Measurements from ENCODE around the gene PGA5.
"Not testable (repeated sequence)": the region's sequence is repeated elsewhere in the genome, so short reads cannot be mapped to it uniquely, and the experiment has no call there.

The PGA5 gene

GRCh38 chr11:61240875-61241274 lies at the start of gene PGA5:
TSS of gene PGA5 (plus strand) at chr11:61241175. CDS start at chr11:61241227, 52 bp downstream.
- not testable (repeated sequence) for DNase-seq (ENCODE audit: low spot score)

- DNase-seq (ENCODE audit: low spot score): no peak
Observed at GRCh38 chr11:61193596-61193995, 47.4 kb upstream of the PGA5 start.

GRCh38 chr11:61194169-61194671 lies 46.8 kb upstream of the PGA5 start:
- DNase-seq (ENCODE audit: low spot score): no peak

- DNase-seq (ENCODE audit: low spot score): no peak
Observed at GRCh38 chr11:61194981-61195695, 45.8 kb upstream of the PGA5 start.

- DNase-seq (ENCODE audit: low spot score): no peak
Observed at GRCh38 chr11:61195719-61196118, 45.3 kb upstream of the PGA5 start.

- no peak for DNase-seq (ENCODE audit: low spot score)
Observed at GRCh38 chr11:61198361-61198760, 42.6 kb upstream of the PGA5 start.

GRCh38 chr11:61198948-61199523 lies 41.9 kb upstream of the PGA5 start:
- no peak for DNase-seq (ENCODE audit: low spot score)

GRCh38 chr11:61201476-61201875 lies 39.5 kb upstream of the PGA5 start:
- no peak for DNase-seq (ENCODE audit: low spot score)

- not testable (repeated sequence) for DNase-seq (ENCODE audit: low spot score)
Observed at GRCh38 chr11:61202950-61203746, 37.8 kb upstream of the PGA5 start, which contains the start of gene PGA3. TSS of gene PGA3 (plus strand) at chr11:61203515. CDS start at chr11:61203565, 50 bp downstream.

GRCh38 chr11:61203873-61204272 lies 37.1 kb upstream of the PGA5 start:
- DNase-seq (ENCODE audit: low spot score): not testable (repeated sequence)

- DNase-seq (ENCODE audit: low spot score): not testable (repeated sequence)
Observed at GRCh38 chr11:61204502-61205059, 36.4 kb upstream of the PGA5 start.

- not testable (repeated sequence) for DNase-seq (ENCODE audit: low spot score)
Observed at GRCh38 chr11:61207636-61208310, 33.2 kb upstream of the PGA5 start.

GRCh38 chr11:61210629-61211028 lies 30.3 kb upstream of the PGA5 start:
- not testable (repeated sequence) for DNase-seq (ENCODE audit: low spot score)

- not testable (repeated sequence) for DNase-seq (ENCODE audit: low spot score)
Observed at GRCh38 chr11:61211327-61211952, 29.5 kb upstream of the PGA5 start.

- not testable (repeated sequence) for DNase-seq (ENCODE audit: low spot score)
Observed at GRCh38 chr11:61212202-61212601, 28.8 kb upstream of the PGA5 start.

GRCh38 chr11:61213711-61214324 lies 27.2 kb upstream of the PGA5 start:
- DNase-seq (ENCODE audit: low spot score): not testable (repeated sequence)

GRCh38 chr11:61218306-61218705 lies 22.7 kb upstream of the PGA5 start:
- not testable (repeated sequence) for DNase-seq (ENCODE audit: low spot score)

GRCh38 chr11:61219016-61219415 lies 22.0 kb upstream of the PGA5 start:
- DNase-seq (ENCODE audit: low spot score): not testable (repeated sequence)

GRCh38 chr11:61222047-61222446 lies 18.9 kb upstream of the PGA5 start, which contains the start of gene PGA4:
TSS of gene PGA4 (plus strand) at chr11:61222347. CDS start at chr11:61222401, 54 bp downstream.
- DNase-seq (ENCODE audit: low spot score): not testable (repeated sequence)

GRCh38 chr11:61222692-61223091 lies 18.3 kb upstream of the PGA5 start:
- not testable (repeated sequence) for DNase-seq (ENCODE audit: low spot score)
